HEK293T (cell line): Measurements from ENCODE around the gene STX3.

Source experiments
- HDGF ChIP-seq: fragments of 450-650 bp; IDR thresholded peaks from 2 replicates; pipeline ENCODE4 v1.6.1; 2017; ENCODE audit warnings: antibody characterized with exemption, borderline replicate concordance
- PKNOX1 ChIP-seq: fragments of 450-650 bp; IDR thresholded peaks from 2 replicates; pipeline ENCODE4 v1.6.1; 2016
- SUZ12 ChIP-seq: fragments of 450-650 bp; IDR thresholded peaks from 2 replicates; pipeline ENCODE4 v1.6.1; 2016; ENCODE audit warnings: mild to moderate bottlenecking
- TARDBP ChIP-seq: fragments of 450-650 bp; IDR thresholded peaks from 2 replicates; pipeline ENCODE4 v1.6.1; 2016

GRCh38 chr11:59769828-59770227 is 14.7 kb downstream of the STX3 start:
- no peak for TF ChIP-seq SUZ12
- TF ChIP-seq HDGF, result no peak
- TF ChIP-seq TARDBP, result no peak
- no peak for TF ChIP-seq PKNOX1
